Measurements from ENCODE around the gene GATA1.

GATA1 gene

GRCh38 chrX:48785540-48786214, 713 bp upstream of the GATA1 start:
- no peak for DNase-seq (ENCODE audit: low read depth)

DNA sequence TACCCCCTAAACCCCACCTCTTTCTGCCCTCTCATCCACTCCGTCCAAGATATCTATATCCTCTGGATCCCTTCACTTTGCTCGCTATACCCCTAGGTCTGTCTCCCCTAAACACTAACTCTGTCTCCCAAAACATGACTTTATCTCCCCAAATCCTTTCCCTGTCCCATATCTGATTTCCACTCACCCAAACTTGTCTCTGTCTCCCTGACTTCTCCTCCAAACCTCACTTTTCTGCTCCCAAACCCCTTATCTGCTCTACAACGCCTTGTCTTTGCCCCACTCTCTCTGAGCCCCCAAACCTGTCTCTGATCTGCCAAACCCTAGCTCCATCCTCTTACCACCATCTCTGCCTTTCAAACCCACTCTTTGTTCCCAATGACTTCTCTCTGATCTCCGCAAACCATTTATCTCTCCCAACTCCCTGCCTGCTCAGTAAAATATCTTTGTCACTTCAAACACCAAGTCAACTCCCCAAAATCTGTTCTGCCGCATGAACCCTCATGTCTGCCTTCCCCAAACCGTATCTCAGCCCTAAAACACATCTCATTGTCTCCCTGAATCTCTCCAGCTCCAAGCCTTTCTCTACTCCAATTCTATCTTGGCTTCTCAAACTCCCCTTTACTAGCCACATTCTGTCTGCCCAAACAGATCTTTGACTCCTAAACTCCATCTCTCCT, 575 bp downstream of the GATA1 start:
- no peak for DNase-seq (ENCODE audit: low read depth)

DNA sequence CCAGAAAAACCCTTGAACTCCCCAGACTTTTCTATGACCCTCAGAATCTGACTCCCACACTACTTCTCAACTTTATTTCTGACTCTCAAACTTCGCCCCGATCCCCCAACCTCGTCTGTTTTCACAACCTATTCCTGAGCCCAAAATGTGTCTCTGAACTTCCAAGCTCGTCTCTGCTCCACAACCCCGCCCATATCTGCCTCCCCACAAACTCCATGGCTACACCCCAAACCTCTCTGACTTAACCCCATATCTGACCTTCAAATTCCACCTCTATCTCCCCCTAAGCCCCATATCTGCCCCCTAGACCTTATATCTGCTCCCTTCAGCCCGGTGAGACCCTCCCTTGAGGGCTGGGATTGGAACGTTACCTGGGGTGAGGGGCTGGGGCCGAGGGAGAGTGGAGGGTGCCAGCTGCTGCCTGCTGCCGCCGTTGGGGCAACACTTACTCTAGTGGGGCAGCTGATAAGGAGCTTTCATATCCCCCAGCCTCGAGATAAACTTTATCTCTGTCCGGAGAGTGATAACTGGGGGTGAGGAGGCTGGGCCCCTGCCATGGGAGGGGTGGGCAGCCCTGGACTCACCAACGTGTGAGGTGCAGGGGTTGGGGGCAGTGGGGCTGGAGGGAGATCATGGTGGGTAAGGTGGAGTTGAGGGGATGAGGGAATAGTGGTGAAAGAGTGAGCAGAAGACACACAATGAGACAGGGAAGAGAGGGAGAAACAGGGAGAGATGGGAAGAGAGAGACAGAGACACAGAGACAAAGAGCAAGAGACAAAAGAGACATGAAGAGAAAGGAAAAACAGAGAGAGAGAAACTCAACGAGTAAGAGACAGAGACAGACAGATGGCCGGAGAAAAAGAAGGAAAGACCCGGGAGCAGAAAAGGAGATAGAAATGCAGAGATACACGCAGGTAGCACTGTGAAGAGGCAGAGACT, 1.4 kb downstream of the GATA1 start:
- no peak for DNase-seq (ENCODE audit: low read depth)

DNA sequence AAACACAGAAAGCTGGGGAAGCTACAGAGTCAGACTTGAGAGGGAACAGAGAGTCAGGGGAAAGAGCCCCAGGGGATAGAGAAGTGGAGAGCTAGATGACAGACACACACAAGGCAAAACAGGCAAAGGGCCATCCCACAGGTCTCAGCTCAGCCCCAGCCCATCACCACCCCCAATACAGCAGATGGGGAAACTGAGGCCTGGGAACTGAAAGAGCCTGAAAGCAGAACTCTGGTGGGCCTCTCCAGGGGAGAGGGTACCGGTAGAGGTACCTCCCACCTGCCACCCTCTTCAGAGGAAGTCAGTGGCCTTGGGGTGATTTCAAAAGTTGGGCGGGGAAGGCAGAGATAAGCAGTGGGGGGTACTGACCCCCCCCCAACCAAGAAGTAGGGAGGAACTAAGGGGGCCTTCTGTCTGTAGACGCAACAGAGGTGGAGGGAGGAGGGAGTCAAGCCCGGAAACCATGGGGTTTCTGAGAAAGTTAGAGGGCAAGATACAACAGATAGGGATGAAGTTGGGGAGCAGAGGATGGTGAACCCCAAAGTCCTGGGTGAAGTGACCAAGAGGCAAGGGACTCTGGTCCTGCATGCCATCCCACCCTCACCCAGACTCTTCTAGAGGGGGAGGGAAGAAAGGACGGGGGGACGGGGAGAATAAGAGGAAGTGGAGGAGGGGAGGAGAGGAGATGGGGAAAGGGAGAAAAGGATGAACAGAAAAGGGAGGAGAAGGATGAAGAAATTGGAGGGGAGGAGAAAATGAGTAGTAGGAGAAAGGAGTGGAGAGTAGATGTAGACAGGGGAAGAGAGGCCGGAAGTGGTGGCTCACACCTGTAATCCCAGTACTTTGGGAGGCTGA, 3.2 kb downstream of the GATA1 start:
- DNase-seq (ENCODE audit: low read depth): no peak

DNA sequence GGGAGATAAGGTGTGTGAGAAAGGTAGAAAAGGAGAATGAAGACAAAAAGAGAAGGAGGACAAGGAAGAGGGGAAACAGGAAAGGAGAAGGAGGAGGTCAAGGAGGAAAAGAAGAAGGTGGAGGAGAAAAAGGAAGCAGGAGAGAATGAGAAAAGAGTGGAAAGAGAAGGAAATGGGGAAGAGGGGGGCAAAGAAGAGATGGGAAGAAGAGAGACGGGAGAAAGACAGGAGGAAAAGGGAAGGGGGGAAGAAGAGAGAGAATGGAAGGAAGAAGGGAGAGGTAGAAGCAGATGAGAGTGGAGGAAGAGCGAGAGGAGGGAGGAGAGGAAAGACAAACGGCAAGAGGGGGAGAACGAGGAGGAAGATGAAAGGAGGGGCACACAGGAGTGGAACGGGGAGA, 4.1 kb downstream of the GATA1 start:
- DNase-seq (ENCODE audit: low read depth): no peak

- no peak for DNase-seq (ENCODE audit: low read depth)
These were observed 4.9 kb downstream of the GATA1 start for GRCh38 chrX:48791063-48791820.

DNA sequence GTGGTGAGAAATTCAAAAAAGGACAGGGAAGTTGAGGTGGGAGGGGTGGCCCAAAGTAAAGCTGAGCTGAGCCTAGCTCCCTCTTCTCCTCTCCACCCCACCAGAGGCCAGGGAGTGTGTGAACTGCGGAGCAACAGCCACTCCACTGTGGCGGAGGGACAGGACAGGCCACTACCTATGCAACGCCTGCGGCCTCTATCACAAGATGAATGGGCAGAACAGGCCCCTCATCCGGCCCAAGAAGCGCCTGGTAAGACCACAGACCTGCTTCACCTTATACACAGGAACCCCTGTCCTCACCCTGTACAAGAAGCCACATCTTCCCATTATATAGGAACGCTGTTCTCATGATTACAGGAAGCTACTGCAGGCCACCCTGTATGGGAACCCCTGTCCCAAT, 5.8 kb downstream of the GATA1 start:
- DNase-seq (ENCODE audit: low read depth): no peak

DNA sequence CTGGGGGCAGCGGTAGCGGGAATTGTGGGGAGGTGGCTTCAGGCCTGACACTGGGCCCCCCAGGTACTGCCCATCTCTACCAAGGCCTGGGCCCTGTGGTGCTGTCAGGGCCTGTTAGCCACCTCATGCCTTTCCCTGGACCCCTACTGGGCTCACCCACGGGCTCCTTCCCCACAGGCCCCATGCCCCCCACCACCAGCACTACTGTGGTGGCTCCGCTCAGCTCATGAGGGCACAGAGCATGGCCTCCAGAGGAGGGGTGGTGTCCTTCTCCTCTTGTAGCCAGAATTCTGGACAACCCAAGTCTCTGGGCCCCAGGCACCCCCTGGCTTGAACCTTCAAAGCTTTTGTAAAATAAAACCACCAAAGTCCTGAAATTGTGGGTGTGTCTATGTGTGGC, 7.5 kb downstream of the GATA1 start:
- no peak for DNase-seq (ENCODE audit: low read depth)

DNA sequence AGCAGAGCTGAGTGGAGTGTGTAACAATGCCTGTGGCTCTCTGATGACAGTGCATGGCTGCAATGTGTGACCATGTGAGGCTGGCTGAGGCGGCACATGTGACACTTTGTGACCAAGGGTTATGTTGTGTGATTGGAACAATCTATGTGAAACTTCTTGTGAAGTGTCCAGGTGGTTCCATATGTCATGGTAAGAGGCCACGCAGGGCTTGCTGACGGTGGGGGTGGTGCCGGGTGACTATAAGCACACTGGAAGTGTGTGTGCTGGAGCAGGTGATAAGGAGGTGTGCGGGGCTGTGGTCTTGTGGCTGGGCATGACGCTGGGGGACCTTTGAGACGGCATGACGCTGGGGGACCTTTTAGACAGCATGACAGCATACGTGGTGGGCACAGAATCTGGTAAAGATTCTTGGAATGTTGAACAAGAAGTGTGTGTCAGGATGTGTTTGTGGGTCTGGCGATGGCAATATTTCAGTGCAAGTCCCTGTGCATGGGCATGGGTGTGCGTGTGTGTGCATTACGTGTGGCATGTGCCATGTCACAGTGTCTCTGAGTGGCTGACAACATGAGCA, 8.0 kb downstream of the GATA1 start:
- no peak for DNase-seq (ENCODE audit: low read depth)

DNA sequence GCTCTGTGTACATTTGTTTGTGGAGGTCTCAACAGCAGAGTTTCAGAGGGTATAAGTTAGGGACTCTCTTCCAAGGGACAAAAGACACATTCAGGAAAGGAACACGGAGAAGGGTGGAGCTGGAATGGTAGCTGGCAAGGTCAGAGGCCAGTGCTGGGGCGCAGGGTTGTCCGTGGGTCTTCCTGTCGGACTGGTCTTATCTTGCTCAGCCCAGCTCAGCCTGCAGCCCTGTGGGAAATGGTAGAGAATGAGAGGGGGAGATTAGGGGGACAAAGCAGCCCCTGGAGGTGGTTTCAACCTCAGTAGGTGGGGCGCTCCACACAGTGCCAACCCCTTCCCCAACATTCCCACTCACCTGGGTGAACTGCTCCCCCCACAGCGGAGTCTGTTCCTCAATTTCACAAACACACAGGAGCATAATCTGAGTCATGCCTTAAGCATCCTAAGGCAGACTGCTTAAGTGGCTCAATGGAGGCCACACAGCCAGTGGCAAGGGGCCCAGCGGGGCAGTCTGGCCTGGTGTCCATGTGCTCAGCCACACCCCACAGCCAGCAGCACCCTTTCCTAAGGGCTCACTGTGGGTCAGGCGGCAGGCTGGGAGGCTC, 8.6 kb downstream of the GATA1 start:
- no peak for DNase-seq (ENCODE audit: low read depth)

DNA sequence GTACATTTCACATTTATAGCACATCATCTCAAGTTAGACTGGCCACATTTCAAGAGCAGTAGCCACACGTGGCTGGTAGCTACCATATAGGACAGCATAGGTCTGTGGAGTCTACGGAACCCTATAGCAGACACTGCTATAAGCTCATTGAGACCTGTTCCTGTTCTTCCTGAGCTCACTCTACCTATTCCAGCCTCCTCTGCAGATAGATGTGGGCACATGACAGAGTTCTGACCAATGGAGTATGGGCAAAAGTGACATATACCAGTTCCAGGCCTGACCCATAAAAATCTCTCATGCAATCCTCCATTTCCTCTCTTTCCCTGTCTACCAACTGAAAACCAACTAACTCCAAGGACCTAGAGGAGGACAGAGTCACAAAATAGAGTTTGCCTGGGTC, 11.9 kb downstream of the GATA1 start:
- no peak for DNase-seq (ENCODE audit: low read depth)

GRCh38 chrX:48800574-48801279, 14.3 kb downstream of the GATA1 start:
- no peak for DNase-seq (ENCODE audit: low read depth)

DNA sequence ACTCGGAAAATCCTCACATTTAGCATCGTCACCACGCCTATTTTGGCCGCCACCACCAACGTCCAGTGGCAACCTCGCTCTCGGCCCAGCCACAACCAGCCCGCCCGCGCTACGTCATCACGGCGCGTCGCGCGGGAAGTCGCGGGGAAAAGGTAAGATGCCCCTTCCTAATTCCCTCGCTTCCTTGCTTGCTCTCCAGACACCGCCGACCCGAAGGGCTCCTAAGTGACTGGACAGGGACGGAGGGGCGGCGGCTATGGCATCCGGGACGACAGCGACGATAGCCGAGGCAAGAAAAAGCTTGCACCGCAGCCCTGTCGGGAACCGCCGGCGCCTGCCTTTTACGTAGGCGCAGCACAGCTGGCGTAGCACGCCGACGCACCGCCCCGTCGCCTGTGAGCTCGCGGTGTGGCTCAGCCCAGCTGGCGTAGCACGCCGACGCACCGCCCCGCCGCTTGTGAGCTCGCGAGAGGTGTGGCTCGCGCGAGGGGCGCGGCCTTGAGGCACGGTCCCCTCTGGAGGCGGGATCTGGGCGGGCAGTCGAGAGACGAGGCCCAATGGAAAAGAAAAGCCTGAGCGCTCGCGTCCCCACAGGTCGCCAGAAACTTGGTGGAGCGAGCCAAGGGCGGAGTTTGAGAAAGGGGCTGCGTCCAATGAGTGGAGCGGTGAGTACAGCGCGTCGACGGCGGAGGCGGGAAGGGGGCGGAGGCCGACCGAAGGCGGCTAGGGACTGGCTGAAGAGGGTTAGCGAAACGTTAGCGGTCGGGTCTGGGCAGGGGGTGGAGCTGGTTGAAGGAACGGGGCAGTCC, 15.1 kb downstream of the GATA1 start, which contains the start of gene HDAC6:
HDAC6 (plus strand) TSS at position 788 of the 809 bp plus-strand sequence. CDS start 626 bp downstream, outside the sequence.
- peak; percentile 91 for DNase-seq (ENCODE audit: low read depth)

- DNase-seq (ENCODE audit: low read depth): peak; percentile 52
These were observed 15.9 kb downstream of the GATA1 start for GRCh38 chrX:48802089-48802904.

GRCh38 chrX:48802905-48803200, 16.5 kb downstream of the GATA1 start:
- no peak for DNase-seq (ENCODE audit: low read depth)

GRCh38 chrX:48806081-48806480, 19.7 kb downstream of the GATA1 start:
- DNase-seq (ENCODE audit: low read depth): no peak

GRCh38 chrX:48813644-48814043, 27.3 kb downstream of the GATA1 start:
- no peak for DNase-seq (ENCODE audit: low read depth)

DNA sequence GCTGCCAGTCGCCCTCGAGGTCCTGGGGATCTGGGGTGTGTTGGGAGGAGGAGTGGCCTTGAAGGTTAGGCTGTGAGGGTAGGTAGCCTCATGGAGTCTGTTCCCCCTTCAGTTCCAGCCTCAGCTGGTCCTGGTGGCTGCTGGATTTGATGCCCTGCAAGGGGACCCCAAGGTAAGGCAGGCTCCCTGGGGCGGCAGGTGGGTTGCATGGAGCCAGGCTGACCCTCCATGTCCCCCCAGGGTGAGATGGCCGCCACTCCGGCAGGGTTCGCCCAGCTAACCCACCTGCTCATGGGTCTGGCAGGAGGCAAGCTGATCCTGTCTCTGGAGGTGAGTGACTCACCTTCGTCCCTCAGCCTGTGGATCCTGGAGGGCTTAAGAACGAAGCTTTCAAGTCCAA, 28.3 kb downstream of the GATA1 start:
- no peak for DNase-seq (ENCODE audit: low read depth)

Data from activated T-cell treated with anti-CD3 and anti-CD28 coated beads for 24 hours (primary cell).